ENCODE data around the gene DHPS.

DHPS gene

DNA sequence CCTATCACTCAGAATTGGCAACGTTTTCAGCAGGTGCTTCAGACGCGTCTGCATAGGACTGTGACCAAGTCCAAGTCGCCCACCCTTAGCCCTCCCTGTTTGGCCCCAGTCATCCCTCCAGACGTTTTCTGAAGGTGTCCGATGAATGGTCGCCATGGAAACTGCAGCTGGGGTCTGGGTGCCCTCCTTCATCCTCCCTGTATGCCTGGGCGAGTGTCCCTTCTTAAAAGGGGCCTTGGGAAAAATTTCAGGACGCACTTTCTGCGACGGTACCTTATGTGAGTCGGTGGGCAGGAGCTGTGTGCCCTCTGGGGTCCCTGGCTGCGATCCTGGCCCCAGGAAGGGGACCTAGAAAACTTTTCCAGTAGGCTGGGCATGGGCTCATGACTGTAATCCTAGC, 40.2 kb downstream of the DHPS start:
- DNase-seq, result no peak

DNA sequence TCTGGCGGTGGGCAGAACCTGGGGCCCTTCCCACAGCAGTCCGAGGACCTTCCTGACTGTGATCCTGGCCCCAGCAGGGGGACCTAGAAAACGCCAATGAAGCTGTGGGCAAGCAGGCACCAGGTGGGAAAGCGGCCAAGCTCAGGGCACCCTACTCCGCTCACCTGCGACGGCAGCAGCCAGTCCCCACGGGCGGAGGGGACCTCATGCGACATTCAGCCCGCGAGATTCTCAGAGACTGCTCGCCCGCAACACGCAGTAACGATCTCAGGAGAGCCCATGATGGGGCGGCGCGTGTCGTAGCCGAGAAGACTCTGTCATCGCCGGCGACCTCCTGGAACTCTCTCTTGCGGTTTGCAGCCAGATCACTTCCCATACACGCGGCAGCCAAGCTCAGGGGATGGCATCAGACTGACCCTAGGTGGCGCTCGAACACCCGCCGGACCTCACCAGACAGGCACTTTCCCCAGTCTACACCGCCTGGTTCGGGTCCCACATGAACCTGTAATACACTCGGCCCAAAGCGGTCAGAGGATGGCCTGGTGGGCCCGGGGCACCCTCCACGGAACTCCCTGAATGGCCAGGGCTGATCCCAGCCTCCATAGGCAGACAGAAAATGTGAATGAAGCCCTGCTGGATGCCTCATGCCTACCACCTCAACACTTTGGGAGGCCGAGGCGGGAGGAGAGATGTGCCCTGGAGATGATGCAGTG, 41.6 kb downstream of the DHPS start:
- DNase-seq, result peak; percentile 94

GRCh38 chr19:12638611-12639182, 43.0 kb downstream of the DHPS start:
- DNase-seq, result no peak

DNA sequence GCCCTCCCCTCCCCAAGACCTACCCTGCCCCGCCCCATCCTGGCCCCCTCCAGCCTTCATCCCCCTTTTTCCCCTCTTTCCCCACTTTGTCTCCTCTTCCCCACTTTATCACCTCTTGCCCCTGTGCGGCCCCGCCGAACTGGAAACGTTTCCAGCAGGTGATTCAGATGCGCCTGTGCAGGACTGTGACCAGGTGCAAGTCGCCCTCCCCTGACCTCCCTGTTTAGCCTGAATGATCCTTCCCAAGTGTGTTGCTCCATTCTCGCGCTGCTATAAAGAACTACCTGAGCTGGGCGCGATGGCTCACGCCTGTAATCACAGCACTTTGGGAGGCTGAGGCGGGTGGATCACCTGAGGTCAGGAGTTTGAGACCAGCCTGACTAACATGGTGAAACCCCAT, 45.0 kb downstream of the DHPS start:
- DNase-seq, result no peak

- no peak for DNase-seq
Measured at GRCh38 chr19:12629215-12629614, 52.5 kb downstream of the DHPS start.

DNA sequence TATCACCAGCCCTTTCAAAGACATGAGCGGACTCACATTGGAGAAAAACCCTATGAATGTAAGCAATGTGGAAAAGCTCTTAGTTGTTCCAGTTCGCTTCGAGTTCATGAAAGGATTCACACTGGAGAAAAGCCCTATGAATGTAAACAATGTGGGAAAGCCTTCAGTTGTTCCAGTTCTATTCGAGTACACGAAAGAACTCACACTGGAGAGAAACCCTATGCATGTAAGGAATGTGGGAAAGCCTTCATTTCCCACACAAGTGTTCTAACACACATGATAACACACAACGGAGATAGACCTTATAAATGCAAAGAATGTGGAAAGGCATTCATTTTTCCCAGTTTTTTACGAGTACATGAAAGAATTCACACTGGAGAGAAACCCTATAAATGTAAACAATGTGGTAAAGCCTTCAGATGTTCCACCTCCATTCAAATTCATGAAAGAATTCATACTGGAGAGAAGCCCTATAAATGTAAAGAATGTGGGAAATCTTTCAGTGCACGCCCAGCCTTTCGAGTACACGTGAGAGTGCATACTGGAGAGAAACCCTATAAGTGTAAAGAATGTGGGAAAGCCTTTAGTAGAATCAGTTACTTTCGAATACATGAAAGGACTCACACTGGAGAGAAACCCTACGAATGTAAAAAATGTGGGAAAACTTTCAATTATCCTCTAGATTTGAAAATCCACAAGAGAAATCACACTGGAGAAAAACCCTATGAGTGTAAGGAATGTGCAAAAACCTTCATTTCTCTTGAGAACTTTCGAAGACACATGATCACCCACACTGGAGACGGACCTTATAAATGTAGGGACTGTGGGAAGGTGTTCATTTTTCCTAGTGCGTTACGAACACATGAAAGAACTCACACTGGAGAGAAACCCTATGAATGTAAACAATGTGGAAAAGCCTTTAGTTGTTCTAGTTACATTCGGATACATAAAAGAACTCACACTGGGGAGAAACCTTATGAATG, 53.3 kb downstream of the DHPS start:
- no peak for DNase-seq

DNA sequence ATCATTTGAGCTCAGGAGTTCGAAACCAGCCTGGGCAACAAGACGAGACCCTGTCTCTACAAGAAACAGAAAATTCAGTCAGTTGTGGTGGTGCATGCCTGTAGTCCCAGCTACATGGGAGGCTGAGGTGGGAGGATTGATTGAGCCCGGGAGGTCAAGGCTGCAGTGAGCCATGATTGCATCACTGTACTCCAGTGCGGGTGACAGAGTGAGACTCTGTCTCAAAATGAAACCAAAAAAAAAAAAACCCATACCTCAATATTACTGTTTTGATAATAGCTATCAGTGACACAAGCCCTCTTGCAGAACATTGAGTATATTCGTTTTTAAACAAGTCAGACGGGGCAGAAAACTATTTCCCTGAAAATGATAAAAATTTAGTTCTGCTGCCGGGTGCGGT, 54.7 kb downstream of the DHPS start:
- no peak for DNase-seq
